Smooth muscle cell (in vitro differentiated cells): ENCODE data around the gene MAP7. TPM values are rescaled to one million over a fixed set of nuclear protein-coding genes. Genes with fewer than 3 reads are reported as not detected.

Experiments used
- DNase-seq: peaks from one replicate; lab custom pipeline; 2025; ENCODE audit not compliant: unreplicated experiment; lab: John Stamatoyannopoulos, UW
- H2AFZ ChIP-seq: fragments of 200-600 bp; sonication (generic); 2 replicates; pipeline ENCODE4 v1.6.0; 2016; ENCODE audit warnings: antibody characterized with exemption, low read depth, mild to moderate bottlenecking
- H3F3A ChIP-seq: fragments of 200-600 bp; sonication (generic); 2 replicates; pipeline ENCODE4 v1.6.0; 2017; ENCODE audit warnings: antibody characterized with exemption, low read depth
- H3K27ac ChIP-seq: fragments of 200-600 bp; sonication (generic); 2 replicates; pipeline ENCODE4 v1.5.1; 2016; ENCODE audit warnings: low read depth, mild to moderate bottlenecking
- H3K27me3 ChIP-seq: fragments of 200-600 bp; sonication (generic); 2 replicates; pipeline ENCODE4 v1.6.1; 2016; ENCODE audit warnings: low read depth, mild to moderate bottlenecking
- H3K36me3 ChIP-seq: fragments of 200-600 bp; sonication (generic); 2 replicates; pipeline ENCODE4 v1.5.1; 2016; ENCODE audit warnings: low read depth
- H3K4me1 ChIP-seq: fragments of 200-600 bp; sonication (generic); 2 replicates; pipeline ENCODE4 v1.5.1; 2016; ENCODE audit warnings: low read depth
- H3K4me2 ChIP-seq: fragments of 200-600 bp; sonication (generic); 2 replicates; pipeline ENCODE4 v1.6.0; 2016; ENCODE audit warnings: mild to moderate bottlenecking
- H3K4me3 ChIP-seq: fragments of 200-600 bp; sonication (generic); 2 replicates; pipeline ENCODE4 v1.5.1; 2016; ENCODE audit warnings: mild to moderate bottlenecking
- H3K79me2 ChIP-seq: fragments of 200-600 bp; sonication (generic); 2 replicates; pipeline ENCODE4 v1.6.0; 2016; ENCODE audit warnings: low read depth, mild to moderate bottlenecking
- H3K9ac ChIP-seq: fragments of 200-600 bp; sonication (generic); 2 replicates; pipeline ENCODE4 v1.6.0; 2016; ENCODE audit warnings: low read depth
- H3K9me3 ChIP-seq: fragments of 200-600 bp; sonication (generic); replicated peaks from 2 replicates; pipeline ENCODE4 v1.5.1; 2016; ENCODE audit warnings: low read depth
- H4K20me1 ChIP-seq: fragments of 200-600 bp; sonication (generic); 2 replicates; pipeline ENCODE4 v1.6.0; 2016; ENCODE audit warnings: low read depth
- WGBS: methylation state at CpG from one replicate; pipeline ENCODE4 v1.1.7; 2016; ENCODE audit warnings: low lambda C conversion rate; 5-methylcytosine and 5-hydroxymethylcytosine counted together
- polyA plus RNA-seq: library from polyadenylated mRNA; unstranded; fragments of >200 nt; fragmentation: Nextera tagmentation; extraction: Ambion mirVana; gene quantifications from 2 replicates; pipeline ENCODE4 v1.2.1, GENCODE V29; 2016
- total RNA-seq: library from RNA; depleted of rRNA; stranded (reverse); fragments of >200 nt; gene quantifications from 2 replicates; pipeline ENCODE4 v1.2.3, GENCODE V29; 2014
- TF ChIP-seq, protein P1 (sequence below): fragments of 200-600 bp; sonication (generic); IDR thresholded peaks from 2 replicates; pipeline ENCODE4 v1.5.1; 2017; ENCODE audit warnings: borderline replicate concordance, mild to moderate bottlenecking, antibody characterized with exemption; ENCODE audit not compliant: insufficient read depth, poor library complexity, severe bottlenecking

MAP7 gene
- total and polyA plus RNA-seq, 2 experiments from 2014 or later = 1.6 to 8.2 TPM

DNA sequence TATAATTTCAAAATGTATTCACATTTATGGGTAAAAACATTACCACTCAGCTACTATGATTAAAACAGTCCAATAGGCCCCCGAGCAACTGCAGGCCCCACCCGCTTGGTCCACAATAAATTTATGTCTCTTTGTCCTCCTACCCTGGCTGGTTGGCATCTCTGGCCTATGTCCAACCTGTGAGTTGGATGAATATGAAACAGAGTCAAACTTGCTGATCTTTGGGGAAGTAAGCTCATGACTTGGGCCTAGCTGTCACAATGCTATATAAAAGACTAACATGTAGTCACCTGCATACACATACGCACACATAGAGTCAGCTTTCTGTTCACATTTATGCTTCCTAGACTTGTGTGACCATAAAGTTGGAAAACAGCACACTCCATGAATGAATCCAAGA is 20.5 kb downstream of the MAP7 start:
- Histone ChIP-seq H3K4me1 (peaks cover 31% of the 10 kb centered on the region), H3K27ac (no peak overlapping the region), H2AFZ (no peak overlapping the region), H3K4me3 (no peak overlapping the region), H3K79me2 (no peaks in the 10 kb centered on the region), H3F3A (no peaks in the 10 kb centered on the region), H3K9me3 (no peaks in the 10 kb centered on the region), H3K9ac (no peak overlapping the region), H4K20me1 (no peaks in the 10 kb centered on the region), H3K27me3 (no peaks in the 10 kb centered on the region), H3K36me3 (no peaks in the 10 kb centered on the region), H3K4me2 (no peak overlapping the region)
- TF ChIP-seq, protein P1, sequence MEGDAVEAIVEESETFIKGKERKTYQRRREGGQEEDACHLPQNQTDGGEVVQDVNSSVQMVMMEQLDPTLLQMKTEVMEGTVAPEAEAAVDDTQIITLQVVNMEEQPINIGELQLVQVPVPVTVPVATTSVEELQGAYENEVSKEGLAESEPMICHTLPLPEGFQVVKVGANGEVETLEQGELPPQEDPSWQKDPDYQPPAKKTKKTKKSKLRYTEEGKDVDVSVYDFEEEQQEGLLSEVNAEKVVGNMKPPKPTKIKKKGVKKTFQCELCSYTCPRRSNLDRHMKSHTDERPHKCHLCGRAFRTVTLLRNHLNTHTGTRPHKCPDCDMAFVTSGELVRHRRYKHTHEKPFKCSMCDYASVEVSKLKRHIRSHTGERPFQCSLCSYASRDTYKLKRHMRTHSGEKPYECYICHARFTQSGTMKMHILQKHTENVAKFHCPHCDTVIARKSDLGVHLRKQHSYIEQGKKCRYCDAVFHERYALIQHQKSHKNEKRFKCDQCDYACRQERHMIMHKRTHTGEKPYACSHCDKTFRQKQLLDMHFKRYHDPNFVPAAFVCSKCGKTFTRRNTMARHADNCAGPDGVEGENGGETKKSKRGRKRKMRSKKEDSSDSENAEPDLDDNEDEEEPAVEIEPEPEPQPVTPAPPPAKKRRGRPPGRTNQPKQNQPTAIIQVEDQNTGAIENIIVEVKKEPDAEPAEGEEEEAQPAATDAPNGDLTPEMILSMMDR = no peak
- no peak for DNase-seq
- WGBS = 96% methylated on average over 3 of the region's 3 CpGs

DNA sequence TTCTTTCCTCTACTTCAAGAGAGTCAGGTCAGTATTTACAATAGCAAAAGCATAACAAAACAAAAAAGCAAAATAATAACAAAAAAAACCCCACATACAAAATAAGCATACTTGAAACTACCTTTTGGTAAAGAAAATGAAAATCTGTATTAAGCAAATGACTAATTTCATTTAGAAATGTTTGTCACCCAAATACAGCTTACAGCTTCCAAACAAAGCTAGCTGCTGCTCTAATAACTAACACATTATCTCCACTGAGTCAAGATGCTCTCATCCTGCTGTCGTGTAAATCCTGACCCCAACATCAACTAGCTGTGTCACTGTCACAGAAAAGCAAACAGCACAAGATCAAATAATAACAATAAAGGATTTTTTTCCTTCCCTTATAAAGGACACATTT is 21.7 kb downstream of the MAP7 start:
- Histone ChIP-seq H3F3A (no peaks in the 10 kb centered on the region), H4K20me1 (no peaks in the 10 kb centered on the region), H2AFZ (no peak overlapping the region), H3K4me1 (peaks cover 31% of the 10 kb centered on the region), H3K36me3 (no peaks in the 10 kb centered on the region), H3K27ac (no peak overlapping the region), H3K4me2 (no peak overlapping the region), H3K9ac (no peak overlapping the region), H3K4me3 (no peak overlapping the region), H3K79me2 (no peaks in the 10 kb centered on the region), H3K27me3 (no peaks in the 10 kb centered on the region), H3K9me3 (no peaks in the 10 kb centered on the region)
- DNase-seq = no peak
- TF ChIP-seq, protein P1 = no peak
- 62% methylated on average over 1 of the region's 1 CpG for WGBS

DNA sequence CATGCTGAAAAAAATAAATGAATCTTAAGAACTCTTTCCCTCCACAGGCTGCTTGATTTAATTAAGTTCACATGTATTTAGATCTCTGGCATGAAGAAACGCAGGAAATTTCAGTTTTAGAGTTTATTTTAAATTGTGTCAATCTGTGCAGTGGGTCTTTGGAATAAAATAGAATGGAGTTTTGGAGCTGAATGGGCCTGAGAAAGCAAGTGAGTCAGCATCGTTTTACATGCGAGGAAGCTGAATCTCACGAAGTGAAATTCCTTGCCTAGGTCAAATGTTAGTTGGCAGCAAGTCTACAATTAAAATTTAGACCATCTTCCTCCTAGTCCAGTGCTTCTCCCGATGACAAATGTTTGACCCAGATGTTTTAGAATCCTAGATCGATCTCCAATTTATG is 22.4 kb downstream of the MAP7 start:
- H3K27ac ChIP-seq = no peak overlapping the region

DNA sequence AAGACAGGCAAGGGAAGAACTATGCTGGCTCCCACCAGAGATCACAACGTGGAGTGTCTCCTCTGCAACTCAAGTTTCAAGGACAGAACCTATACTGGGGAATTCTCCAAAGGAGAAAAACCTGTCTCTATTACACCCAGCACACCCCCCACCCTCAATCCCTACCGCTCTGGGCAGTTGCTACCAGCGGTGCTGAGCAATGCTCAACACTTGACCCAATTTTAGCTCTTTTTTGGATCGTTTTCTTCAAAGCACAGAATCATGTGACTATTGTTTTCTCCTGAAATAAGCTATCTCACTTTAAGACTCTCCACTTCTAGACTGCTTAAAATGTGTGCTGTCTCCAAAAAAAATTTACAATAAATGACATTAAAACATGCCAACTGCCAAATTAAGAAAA is 23.3 kb downstream of the MAP7 start:
- Histone ChIP-seq H3K79me2 (no peaks in the 10 kb centered on the region), H3K9ac (no peak overlapping the region), H3K4me3 (no peak overlapping the region), H3F3A (no peaks in the 10 kb centered on the region), H4K20me1 (no peaks in the 10 kb centered on the region), H3K4me1 (peaks cover 31% of the 10 kb centered on the region), H3K9me3 (no peaks in the 10 kb centered on the region), H3K27me3 (no peaks in the 10 kb centered on the region), H2AFZ (no peak overlapping the region), H3K36me3 (no peaks in the 10 kb centered on the region), H3K27ac (no peak overlapping the region), H3K4me2 (no peak overlapping the region)
- TF ChIP-seq, protein P1 = no peak
- 59% methylated on average over 4 of the region's 4 CpGs for WGBS
- DNase-seq = no peak

More for the DNA sequence above, 22.4 kb downstream of the MAP7 start:
- no peaks in the 10 kb centered on the region for H4K20me1 ChIP-seq
- H2AFZ ChIP-seq = no peak overlapping the region
- H3K9ac ChIP-seq = no peak overlapping the region
- DNase-seq = no peak
- H3K4me1 ChIP-seq = peaks cover 31% of the 10 kb centered on the region
- no peaks in the 10 kb centered on the region for H3K27me3 ChIP-seq
- H3F3A ChIP-seq = no peaks in the 10 kb centered on the region
- 57% methylated on average over 6 of the region's 6 CpGs for WGBS
- no peak overlapping the region for H3K4me2 ChIP-seq
- no peaks in the 10 kb centered on the region for H3K36me3 ChIP-seq
- H3K9me3 ChIP-seq = no peaks in the 10 kb centered on the region
- no peaks in the 10 kb centered on the region for H3K79me2 ChIP-seq
- H3K4me3 ChIP-seq = no peak overlapping the region
- TF ChIP-seq, protein P1 = no peak
